Measurements from ENCODE around the gene OR51B2. TPM values are rescaled to one million over a fixed set of nuclear protein-coding genes. Genes with fewer than 3 reads are reported as not detected.
A peak's percentile ranks its signal among the peaks of the same experiment; 100 is the strongest.
"Not testable (repeated sequence)": the region's sequence is repeated elsewhere in the genome, so short reads cannot be mapped to it uniquely, and the experiment has no call there.

OR51B2 gene
- total RNA-seq, 1 donor from 2014 or later, result not detected

- DNase-seq (ENCODE audit: low read depth in 2 of 2), result not testable (repeated sequence)
These were observed 10.6 kb downstream of the OR51B2 start for GRCh38 chr11:5313326-5314023.

- no peak for DNase-seq (ENCODE audit: low read depth in 2 of 2)
These were observed 13.7 kb downstream of the OR51B2 start for GRCh38 chr11:5310423-5310822.

GRCh38 chr11:5307256-5308019 is 16.7 kb downstream of the OR51B2 start:
- no peak for DNase-seq (ENCODE audit: low read depth in 2 of 2)

DNA sequence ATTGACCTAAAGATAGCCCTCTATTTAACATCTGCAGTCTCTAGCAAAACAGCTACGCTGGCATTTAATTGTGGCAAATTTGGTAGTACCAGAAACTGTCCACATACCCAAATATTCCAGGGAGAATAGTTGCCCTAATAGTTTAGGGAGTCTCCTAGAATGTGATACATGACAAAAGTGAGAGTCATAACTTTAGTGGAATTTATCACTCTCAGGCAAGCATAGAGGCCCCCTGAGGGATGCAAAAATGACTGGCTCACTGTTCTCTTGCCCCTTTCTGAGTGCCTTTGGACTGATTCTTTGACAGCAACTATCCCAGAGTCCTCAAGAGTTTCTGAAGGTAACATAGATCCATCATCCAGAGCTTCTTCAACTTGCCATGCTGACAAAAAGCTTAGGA is 20.1 kb downstream of the OR51B2 start:
- no peak for DNase-seq (ENCODE audit: low read depth in 2 of 2)

GRCh38 chr11:5303626-5304025 is 20.5 kb downstream of the OR51B2 start:
- no peak for DNase-seq (ENCODE audit: low read depth in 2 of 2)

DNA sequence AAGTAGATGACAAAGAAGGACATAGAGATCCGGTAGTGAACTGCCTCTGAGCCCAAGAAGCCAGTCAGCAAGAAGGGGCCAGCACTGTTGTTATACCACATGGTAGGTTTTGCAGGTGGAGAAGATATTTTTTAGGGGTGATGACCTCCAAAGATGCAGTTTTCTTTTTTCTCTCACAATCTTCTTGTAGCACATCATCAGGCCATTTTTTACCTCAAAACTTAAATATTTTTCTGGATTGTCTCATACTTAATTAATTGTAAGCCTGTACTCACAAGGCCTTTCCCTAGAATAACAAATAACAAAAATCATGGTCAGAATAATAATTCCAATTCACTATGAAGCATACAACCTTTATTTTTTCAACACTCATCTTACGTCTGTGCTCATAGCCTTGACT is 22.3 kb downstream of the OR51B2 start, which contains the start of gene OR51B4:
OR51B4 (minus strand) TSS at position 101 of the 400 bp plus-strand sequence; CDS start at position 101, 0 bp downstream.
- DNase-seq (ENCODE audit: low read depth in 2 of 2), result no peak

- peak in 1 of 2 donors; percentile 54 for DNase-seq (ENCODE audit: low read depth in 2 of 2)
These were observed 23.8 kb downstream of the OR51B2 start for GRCh38 chr11:5300251-5300650.

GRCh38 chr11:5298451-5298850 is 25.6 kb downstream of the OR51B2 start:
- DNase-seq (ENCODE audit: low read depth in 2 of 2), result no peak

- DNase-seq (ENCODE audit: low read depth in 2 of 2), result no peak
These were observed 26.3 kb downstream of the OR51B2 start for GRCh38 chr11:5297721-5298323.

DNA sequence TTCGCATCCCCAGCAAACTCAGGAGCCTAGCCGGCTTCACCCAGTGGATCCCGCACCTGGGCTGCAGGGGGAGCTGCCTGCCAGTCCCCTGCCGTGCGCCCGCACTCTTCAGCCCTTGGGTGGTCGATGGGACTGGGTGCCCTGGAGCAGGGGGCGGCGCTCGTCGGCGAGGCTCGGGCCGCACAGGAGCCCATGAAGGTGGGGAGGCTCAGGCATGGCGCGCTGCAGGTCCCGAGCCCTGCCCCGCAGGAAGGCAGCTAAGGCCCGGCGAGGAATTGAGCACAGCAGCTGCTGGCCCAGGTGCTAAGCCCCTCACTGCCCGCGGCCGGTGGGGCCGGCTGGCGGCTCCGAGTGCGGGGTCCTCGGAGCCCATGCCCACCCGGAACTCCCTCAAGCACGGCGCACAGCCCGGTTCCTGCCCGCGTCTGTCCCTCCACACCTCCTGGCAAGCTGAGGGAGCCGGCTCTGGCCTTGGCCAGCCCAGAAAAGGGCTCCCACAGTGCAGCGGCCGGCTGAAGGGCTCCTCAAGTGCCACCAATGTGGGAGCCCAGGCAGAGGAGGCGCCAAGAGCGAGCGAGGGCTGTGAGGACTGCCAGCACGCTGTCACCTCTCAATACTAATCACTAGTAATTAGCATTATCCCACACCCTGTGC is 29.6 kb downstream of the OR51B2 start:
- DNase-seq (ENCODE audit: low read depth in 2 of 2), result not testable (repeated sequence)

DNA sequence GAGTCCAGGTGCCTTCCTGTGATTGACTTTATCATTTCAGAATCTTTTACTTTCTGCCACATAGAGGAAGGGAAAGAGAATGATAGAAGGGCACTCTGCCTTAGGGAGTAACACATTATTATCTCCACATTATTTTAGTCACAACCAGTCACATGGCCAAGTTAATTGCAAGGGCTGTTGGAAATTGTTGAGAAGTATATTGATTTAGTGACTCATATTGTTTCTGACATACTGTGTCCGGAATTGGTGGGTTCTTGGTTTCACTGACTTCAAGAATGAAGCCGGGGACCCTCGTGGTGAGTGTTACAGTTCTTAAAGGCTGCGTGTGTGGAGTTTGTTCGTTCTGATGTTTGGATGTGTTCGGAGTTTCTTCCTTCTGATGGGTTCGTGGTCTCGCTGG is 31.1 kb downstream of the OR51B2 start:
- DNase-seq (ENCODE audit: low read depth in 2 of 2), result no peak

DNA sequence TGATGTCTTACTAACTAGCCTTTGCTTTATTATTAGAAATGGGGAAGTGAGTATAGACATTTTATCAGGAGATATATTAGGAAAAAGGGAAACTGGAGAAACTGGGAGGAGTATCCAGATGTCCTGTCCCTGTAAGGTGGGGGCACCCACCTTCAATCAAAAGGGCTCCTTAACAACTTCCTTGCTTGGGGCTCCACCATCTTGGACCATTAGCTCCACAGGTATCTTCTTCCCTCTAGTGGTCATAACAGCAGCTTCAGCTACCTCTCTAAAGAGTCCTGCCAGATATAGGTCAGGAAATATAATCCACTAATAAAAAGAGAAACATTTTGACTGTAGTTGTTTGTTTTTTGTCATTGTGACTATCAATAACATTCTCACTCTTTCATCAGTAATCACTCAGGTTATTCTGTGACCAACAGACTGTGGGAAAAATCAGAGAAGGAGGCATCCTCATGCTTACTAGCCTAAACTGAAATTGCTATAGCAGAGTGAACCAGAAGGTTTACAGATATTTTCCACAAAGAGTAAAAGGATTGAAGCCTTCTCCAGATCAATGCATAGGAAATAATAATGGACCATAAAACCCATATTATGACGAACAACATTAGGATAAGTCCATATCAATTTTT is 32.8 kb downstream of the OR51B2 start:
- DNase-seq (ENCODE audit: low read depth in 2 of 2), result peak; percentile 21 to 50

GRCh38 chr11:5290106-5290505 is 34.0 kb downstream of the OR51B2 start:
- no peak for DNase-seq (ENCODE audit: low read depth in 2 of 2)

- DNase-seq (ENCODE audit: low read depth in 2 of 2), result no peak
These were observed 34.4 kb downstream of the OR51B2 start for GRCh38 chr11:5289696-5290095.

GRCh38 chr11:5288906-5289550 is 35.1 kb downstream of the OR51B2 start:
- no peak for DNase-seq (ENCODE audit: low read depth in 2 of 2)

- DNase-seq (ENCODE audit: low read depth in 2 of 2), result no peak
These were observed 35.8 kb downstream of the OR51B2 start for GRCh38 chr11:5288108-5288905.

DNA sequence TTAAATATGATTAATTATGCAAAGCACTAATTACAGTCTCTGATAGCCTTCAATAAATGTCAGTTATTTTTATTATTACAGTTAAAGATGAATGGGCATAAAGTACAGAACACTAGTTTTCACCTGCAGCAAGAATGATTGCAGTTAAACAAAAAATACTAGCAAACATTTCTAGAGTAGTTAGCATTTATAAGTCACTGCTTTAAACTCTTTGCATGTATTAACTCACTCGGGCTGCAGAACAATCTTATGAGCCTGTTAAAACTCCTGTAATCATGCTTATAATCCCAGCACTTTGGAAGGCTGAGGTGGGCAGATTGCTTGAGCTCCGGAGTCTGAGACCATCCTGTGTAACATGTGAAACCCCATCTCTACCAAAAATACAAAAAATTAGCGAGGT is 37.2 kb downstream of the OR51B2 start:
- no peak for DNase-seq (ENCODE audit: low read depth in 2 of 2)

- no peak for DNase-seq (ENCODE audit: low read depth in 2 of 2)
These were observed 37.7 kb downstream of the OR51B2 start for GRCh38 chr11:5286351-5286750.

DNA sequence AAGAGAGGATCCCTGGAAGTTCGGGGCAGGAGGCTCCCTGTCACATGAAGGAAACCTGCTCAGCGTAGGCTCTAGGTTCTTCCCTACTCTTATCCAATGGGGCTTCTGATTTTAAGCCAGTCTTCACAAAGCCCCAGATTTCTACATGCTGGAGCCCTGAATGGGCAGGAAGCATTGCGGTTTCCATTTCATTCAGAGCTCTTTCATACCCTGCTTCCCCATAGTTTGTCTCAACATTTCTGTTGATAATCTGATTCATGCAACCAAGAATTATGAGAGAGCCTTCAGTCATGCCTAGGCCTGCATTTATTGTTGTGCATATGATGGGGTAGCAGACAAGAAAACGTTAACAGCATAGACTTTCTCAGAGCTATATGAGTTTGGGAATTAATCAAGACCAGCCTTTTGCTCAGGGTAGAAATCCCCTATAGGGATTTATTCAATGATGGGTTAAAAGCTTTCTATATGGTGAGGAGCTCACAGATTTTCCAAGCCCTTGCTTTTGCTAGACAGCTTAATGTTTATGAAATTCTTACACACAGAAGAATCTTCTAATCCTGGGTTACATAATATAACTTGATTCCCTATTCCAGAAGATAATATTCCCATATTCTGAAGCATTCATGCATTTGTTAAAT is 38.3 kb downstream of the OR51B2 start:
- DNase-seq (ENCODE audit: low read depth in 2 of 2), result peak in 1 of 2 donors; percentile 9

DNA sequence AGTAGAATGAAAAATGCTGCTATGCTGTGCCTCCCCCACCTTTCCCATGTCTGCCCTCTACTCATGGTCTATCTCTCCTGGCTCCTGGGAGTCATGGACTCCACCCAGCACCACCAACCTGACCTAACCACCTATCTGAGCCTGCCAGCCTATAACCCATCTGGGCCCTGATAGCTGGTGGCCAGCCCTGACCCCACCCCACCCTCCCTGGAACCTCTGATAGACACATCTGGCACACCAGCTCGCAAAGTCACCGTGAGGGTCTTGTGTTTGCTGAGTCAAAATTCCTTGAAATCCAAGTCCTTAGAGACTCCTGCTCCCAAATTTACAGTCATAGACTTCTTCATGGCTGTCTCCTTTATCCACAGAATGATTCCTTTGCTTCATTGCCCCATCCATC is 39.5 kb downstream of the OR51B2 start:
- no peak for DNase-seq (ENCODE audit: low read depth in 2 of 2)
